CD14-positive monocyte (primary cell): ENCODE data around the gene SBK2. TPM values are rescaled to one million over a fixed set of nuclear protein-coding genes. Genes with fewer than 3 reads are reported as not detected.

ENCODE experiments used
- DNase-seq, 3 donors: peaks; one replicate each; pipeline ENCODE4 v3.0.0-alpha.2; 2011 to 2022
- H2AFZ ChIP-seq: 2 replicates; pipeline ENCODE4 v1.6.0; 2012; ENCODE audit warnings: mild to moderate bottlenecking, low read depth, low read length, inconsistent platforms; ENCODE audit not compliant: insufficient read depth, poor library complexity, severe bottlenecking
- H3K27ac ChIP-seq, 2 donors: 1 replicate in 1 of 2; 2 replicates in 1 of 2; pipeline ENCODE4 v1.5.1; 2012 to 2013; ENCODE audit warnings: low read length in 2 of 2, control low read depth in 1 of 2, inconsistent platforms in 1 of 2, low read depth in 1 of 2, mild to moderate bottlenecking in 1 of 2
- H3K27me3 ChIP-seq, 2 donors: one replicate each; pipeline versions ENCODE4 v1.6.0 to v1.6.1; 2011 to 2013; ENCODE audit warnings: low read length in 2 of 2; ENCODE audit not compliant: control insufficient read depth in 2 of 2, insufficient read depth in 2 of 2
- H3K36me3 ChIP-seq, 2 donors: replicated peaks in 1 of 2; 1 replicate in 1 of 2; 2 replicates in 1 of 2; pipeline versions ENCODE4 v1.5.1 to v1.6.1; 2012 to 2013; ENCODE audit warnings: low read length in 2 of 2, control low read depth in 1 of 2, inconsistent platforms in 1 of 2, mild to moderate bottlenecking in 1 of 2; ENCODE audit not compliant: insufficient read depth in 2 of 2, control insufficient read depth in 1 of 2
- H3K4me1 ChIP-seq, 2 donors: 1 replicate in 1 of 2; 2 replicates in 1 of 2; pipeline versions ENCODE4 v1.5.1 to v1.6.1; 2012 to 2013; ENCODE audit warnings: low read length in 2 of 2, control low read depth in 1 of 2, inconsistent platforms in 1 of 2, mild to moderate bottlenecking in 1 of 2, moderate library complexity in 1 of 2; ENCODE audit not compliant: insufficient read depth in 2 of 2, control insufficient read depth in 1 of 2
- H3K4me2 ChIP-seq: replicated peaks from 2 replicates; pipeline ENCODE3; 2012; ENCODE audit warnings: low read length, moderate library complexity, mild to moderate bottlenecking; ENCODE audit not compliant: poor library complexity, severe bottlenecking; ENCODE audit errors: extremely low read depth
- H3K4me3 ChIP-seq, 3 experiments: fragments of 200-600 bp in 1 of 3; sonication (generic) in 1 of 3; replicated peaks in 1 of 3; 1 replicate in 2 of 3; 2 replicates in 1 of 3; pipeline ENCODE4 v1.5.1; 2011 to 2013; ENCODE audit warnings: low read length in 3 of 3, mild to moderate bottlenecking in 3 of 3, control low read depth in 2 of 3, low read depth in 2 of 3, inconsistent platforms in 1 of 3, moderate library complexity in 1 of 3
- H3K79me2 ChIP-seq: 2 replicates; pipeline ENCODE4 v1.6.0; 2012; ENCODE audit warnings: mild to moderate bottlenecking, control low read depth, inconsistent platforms, low read length, moderate library complexity; ENCODE audit not compliant: insufficient read depth
- H3K9ac ChIP-seq: 2 replicates; pipeline ENCODE4 v1.6.0; 2017; ENCODE audit warnings: low read length, mild to moderate bottlenecking; ENCODE audit not compliant: insufficient read depth, poor library complexity, severe bottlenecking
- H3K9me3 ChIP-seq, 2 donors: replicated peaks in 1 of 2; 1 replicate in 1 of 2; 2 replicates in 1 of 2; pipeline versions ENCODE4 v1.5.1 to v1.6.1; 2012 to 2013; ENCODE audit warnings: low read length in 2 of 2, control low read depth in 1 of 2; ENCODE audit not compliant: control insufficient read depth in 1 of 2, insufficient read depth in 1 of 2
- H4K20me1 ChIP-seq: 2 replicates; pipeline ENCODE4 v1.6.0; 2012; ENCODE audit warnings: mild to moderate bottlenecking, low read length, control low read depth, moderate library complexity; ENCODE audit not compliant: insufficient read depth
- H3K27ac Mint-ChIP-seq, 7 donors: one replicate each; pipeline ENCODE4 v1.8.0; 2020; ENCODE audit warnings: mild to moderate bottlenecking in 7 of 7, mixed read lengths in 7 of 7, moderate library complexity in 6 of 7, inconsistent platforms in 2 of 7
- H3K27me3 Mint-ChIP-seq, 3 donors: one replicate each; pipeline ENCODE4 v1.8.0; 2021 to 2022; ENCODE audit warnings: low read depth in 3 of 3, mild to moderate bottlenecking in 3 of 3, mixed read lengths in 3 of 3, moderate library complexity in 3 of 3, inconsistent platforms in 1 of 3
- H3K36me3 Mint-ChIP-seq, 2 donors: one replicate each; pipeline ENCODE4 v1.8.0; 2020; ENCODE audit warnings: mixed read lengths in 2 of 2, inconsistent platforms in 1 of 2, mild to moderate bottlenecking in 1 of 2
- H3K4me1 Mint-ChIP-seq: one replicate; pipeline ENCODE4 v1.8.0; 2020; ENCODE audit warnings: mild to moderate bottlenecking, mixed read lengths
- H3K4me3 Mint-ChIP-seq, 2 donors: one replicate each; pipeline ENCODE4 v1.8.0; 2020; ENCODE audit warnings: mild to moderate bottlenecking in 2 of 2, mixed read lengths in 2 of 2, moderate library complexity in 1 of 2
- H3K9me3 Mint-ChIP-seq, 7 donors: one replicate each; pipeline ENCODE4 v1.8.0; 2020 to 2022; ENCODE audit warnings: mixed read lengths in 7 of 7, mild to moderate bottlenecking in 6 of 7, moderate library complexity in 6 of 7, inconsistent platforms in 2 of 7
- WGBS: methylation state at CpG from one replicate; pipeline ENCODE4 v1.1.5; 2013; ENCODE audit warnings: missing lambda C conversion rate; ENCODE audit not compliant: insufficient coverage; 5-methylcytosine and 5-hydroxymethylcytosine counted together
- intact Hi-C, 2 donors: fragments of 100-400 bp; cut with micrococcal nuclease; formaldehyde crosslinking; loops; one replicate each; pipeline versions ENCODE4 v1.15.0 to v1.15.1; 2023
- polyA plus RNA-seq, 3 donors: library from polyadenylated mRNA; depleted of rRNA in 1 of 3; unstranded in 2 of 3; stranded (reverse) in 1 of 3; fragments of 300-500 nt in 2 of 3; fragments of >200 nt in 1 of 3; fragmentation: Illumina TruSeq in 2 of 3; gene quantifications; 1 replicate in 2 of 3; 2 replicates in 1 of 3; pipeline ENCODE4 v1.2.3, GENCODE V29; 2012 to 2021
- TF ChIP-seq, protein P1 (sequence below): fragments of 200-600 bp; IDR thresholded peaks from one replicate; pipeline ENCODE4 v1.8.0; 2022; ENCODE audit warnings: antibody characterized with exemption, mild to moderate bottlenecking

Gene SBK2
- polyA plus RNA-seq, 3 donors, result not detected

DNA sequence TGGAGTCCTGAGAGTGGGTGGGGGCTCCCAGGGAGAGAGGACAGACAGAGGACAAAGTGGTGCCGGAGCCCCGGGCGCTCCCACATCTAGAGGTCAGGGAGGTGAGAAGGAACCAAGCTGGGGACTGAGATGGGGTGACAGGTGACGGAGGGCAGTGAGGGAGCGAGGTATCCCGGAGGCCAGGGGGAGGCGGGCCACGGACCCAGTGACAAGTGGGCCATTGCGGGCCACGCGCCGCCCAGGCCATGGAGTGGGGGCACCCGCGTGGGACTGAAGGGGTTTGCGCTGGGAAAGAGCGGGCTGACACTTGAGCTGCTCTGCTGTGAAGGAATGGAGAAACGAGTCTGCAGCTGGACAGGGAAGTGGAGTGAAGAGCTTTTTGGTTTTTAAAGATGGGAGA lies 57.9 kb downstream of the SBK2 start:
- Histone ChIP-seq H3K36me3 (peaks cover 16 to 25% of the 10 kb centered on the region in 2 donors), H4K20me1 (peaks cover 41% of the 10 kb centered on the region), H3K4me1 (peaks cover 17 to 25% of the 10 kb centered on the region in 2 donors), H3K9me3 (no peaks in the 10 kb centered on the region), H3K27ac (no peak overlapping the region), H3K27me3 (no peaks in the 10 kb centered on the region), H3K79me2 (peaks cover 23% of the 10 kb centered on the region), H3K4me2 (no peak overlapping the region), H3K4me3 (no peak overlapping the region), H2AFZ (no peak overlapping the region), H3K9ac (no peak overlapping the region)
- H3K27me3 Mint-ChIP-seq, result peaks cover 0 to under 1% (median 0%) of the 10 kb centered on the region in 3 donors
- H3K9me3 Mint-ChIP-seq, result peaks cover 0 to 2% (median 0%) of the 10 kb centered on the region in 7 donors
- H3K27ac Mint-ChIP-seq, result no peak overlapping the region
- H3K36me3 Mint-ChIP-seq, result peaks cover 19 to 24% of the 10 kb centered on the region in 2 donors
- DNase-seq, result no peak
- 91% methylated on average over 17 of the region's 17 CpGs for WGBS
- H3K4me1 Mint-ChIP-seq, result peaks cover 35% of the 10 kb centered on the region
- TF ChIP-seq, protein P1, sequence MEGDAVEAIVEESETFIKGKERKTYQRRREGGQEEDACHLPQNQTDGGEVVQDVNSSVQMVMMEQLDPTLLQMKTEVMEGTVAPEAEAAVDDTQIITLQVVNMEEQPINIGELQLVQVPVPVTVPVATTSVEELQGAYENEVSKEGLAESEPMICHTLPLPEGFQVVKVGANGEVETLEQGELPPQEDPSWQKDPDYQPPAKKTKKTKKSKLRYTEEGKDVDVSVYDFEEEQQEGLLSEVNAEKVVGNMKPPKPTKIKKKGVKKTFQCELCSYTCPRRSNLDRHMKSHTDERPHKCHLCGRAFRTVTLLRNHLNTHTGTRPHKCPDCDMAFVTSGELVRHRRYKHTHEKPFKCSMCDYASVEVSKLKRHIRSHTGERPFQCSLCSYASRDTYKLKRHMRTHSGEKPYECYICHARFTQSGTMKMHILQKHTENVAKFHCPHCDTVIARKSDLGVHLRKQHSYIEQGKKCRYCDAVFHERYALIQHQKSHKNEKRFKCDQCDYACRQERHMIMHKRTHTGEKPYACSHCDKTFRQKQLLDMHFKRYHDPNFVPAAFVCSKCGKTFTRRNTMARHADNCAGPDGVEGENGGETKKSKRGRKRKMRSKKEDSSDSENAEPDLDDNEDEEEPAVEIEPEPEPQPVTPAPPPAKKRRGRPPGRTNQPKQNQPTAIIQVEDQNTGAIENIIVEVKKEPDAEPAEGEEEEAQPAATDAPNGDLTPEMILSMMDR, result no peak
- H3K4me3 Mint-ChIP-seq, result no peak overlapping the region
- intact Hi-C loops, result no loop called here

Other genes with a start within 250 kb of the SBK2 start
- 10 to 100 TPM; 10.1 to 65.6 (median 11.2) TPM for gene TMEM150B, start 211.8 kb downstream of the SBK2 start, polyA plus RNA-seq
- 10 to 100 TPM in 1 of 3 donors, 1 to 10 TPM in 1, under 1 TPM in 1; 0.89 to 26.9 (median 1.5) TPM for gene KMT5C, start 197.3 kb downstream of the SBK2 start, polyA plus RNA-seq
- gene COX6B2, start 182.4 kb downstream of the SBK2 start, polyA plus RNA-seq, result under 1 TPM in 1 of 3 donors, not detected in 2; 0.36 TPM
- not detected for gene GARIN5B, start 173.9 kb downstream of the SBK2 start, polyA plus RNA-seq
- not detected for gene IL11, start 166.7 kb downstream of the SBK2 start, polyA plus RNA-seq
- not detected for gene TMEM190, start 160.3 kb downstream of the SBK2 start, polyA plus RNA-seq
- not detected for gene TMEM238, start 152.8 kb downstream of the SBK2 start, polyA plus RNA-seq
- gene RPL28, start 151.2 kb downstream of the SBK2 start, polyA plus RNA-seq, result 1,000 to 10,000 TPM in 1 of 3 donors, 100 to 1,000 TPM in 2; 199 to 3,862 (median 208) TPM
- 10 to 100 TPM; 16.1 to 40.9 (median 21.9) TPM for gene UBE2S, start 129.3 kb downstream of the SBK2 start, polyA plus RNA-seq
- under 1 TPM in 1 of 3 donors, not detected in 2; 0.01 TPM for gene SHISA7, start 93.8 kb downstream of the SBK2 start, polyA plus RNA-seq
- 10 to 100 TPM; 14.8 to 20.2 (median 14.9) TPM for gene ISOC2, start 75.5 kb downstream of the SBK2 start, polyA plus RNA-seq
- not detected for gene C19orf85, start 72.4 kb downstream of the SBK2 start, polyA plus RNA-seq
- gene ZNF628, start 60.5 kb downstream of the SBK2 start, polyA plus RNA-seq, result 1 to 10 TPM in 1 of 3 donors, under 1 TPM in 1, not detected in 1; 0.50 to 3.1 TPM
- gene NAT14, start 51.9 kb downstream of the SBK2 start, polyA plus RNA-seq, result 1 to 10 TPM; 1.5 to 2.2 (median 1.9) TPM
- under 1 TPM in 1 of 3 donors, not detected in 2; 0.08 TPM for gene SSC5D, start 48.7 kb downstream of the SBK2 start, polyA plus RNA-seq
- gene SBK3, start 8.4 kb upstream of the SBK2 start, polyA plus RNA-seq, result not detected
- 1 to 10 TPM in 1 of 3 donors, under 1 TPM in 1, not detected in 1; 0.05 to 1.8 TPM for gene ZNF579, start 43.7 kb upstream of the SBK2 start, polyA plus RNA-seq
- 1 to 10 TPM; 1.2 to 2.6 (median 1.6) TPM for gene FIZ1, start 62.4 kb upstream of the SBK2 start, polyA plus RNA-seq
- 10 to 100 TPM; 27.9 to 45.7 (median 41.8) TPM for gene ZNF524, start 63.2 kb upstream of the SBK2 start, polyA plus RNA-seq
- 1 to 10 TPM in 1 of 3 donors, under 1 TPM in 2; 0.03 to 6.0 (median 0.07) TPM for gene ZNF865, start 68.5 kb upstream of the SBK2 start, polyA plus RNA-seq
- gene ZNF784, start 87.4 kb upstream of the SBK2 start, polyA plus RNA-seq, result 1 to 10 TPM; 1.5 to 5.5 (median 2.4) TPM
- 10 to 100 TPM in 2 of 3 donors, 1 to 10 TPM in 1; 9.7 to 46.5 (median 10.7) TPM for gene ZNF580, start 103.9 kb upstream of the SBK2 start, polyA plus RNA-seq
- 10 to 100 TPM; 25.1 to 31.6 (median 29.4) TPM for gene ZNF581, start 106.5 kb upstream of the SBK2 start, polyA plus RNA-seq
- gene CCDC106, start 111.1 kb upstream of the SBK2 start, polyA plus RNA-seq, result 1 to 10 TPM in 2 of 3 donors, under 1 TPM in 1; 0.74 to 2.4 (median 1.2) TPM
- 100 to 1,000 TPM in 1 of 3 donors, 1 to 10 TPM in 2; 5.3 to 166 (median 5.4) TPM for gene U2AF2, start 117.9 kb upstream of the SBK2 start, polyA plus RNA-seq
- 10 to 100 TPM; 18.7 to 75.2 (median 19.2) TPM for gene EPN1, start 138.1 kb upstream of the SBK2 start, polyA plus RNA-seq
- gene NLRP9, start 201.3 kb upstream of the SBK2 start, polyA plus RNA-seq, result not detected
- 1 to 10 TPM in 2 of 3 donors, under 1 TPM in 1; 0.33 to 8.4 (median 7.9) TPM for gene RFPL4A, start 222.0 kb upstream of the SBK2 start, polyA plus RNA-seq
- gene RFPL4AL1, start 232.0 kb upstream of the SBK2 start, polyA plus RNA-seq, result 1 to 10 TPM in 2 of 3 donors, not detected in 1; 1.1 to 1.3 TPM